ENCODE results near the gene TUFM. TPM values are rescaled to one million over a fixed set of nuclear protein-coding genes. Genes with fewer than 3 reads are reported as not detected.
"Not testable (repeated sequence)": the region's sequence is repeated elsewhere in the genome, so short reads cannot be mapped to it uniquely, and the experiment has no call there.

TUFM gene
- total RNA-seq, 1 donor from 2014 or later = 144 TPM

GRCh38 chr16:28839004-28839639 is 7.0 kb downstream of the TUFM start:
- no peak for DNase-seq (ENCODE audit: extremely low read depth, low read depth, low spot score)

- DNase-seq (ENCODE audit: extremely low read depth, low read depth, low spot score) = no peak
Observed at GRCh38 chr16:28838558-28838918, 7.6 kb downstream of the TUFM start.

DNA sequence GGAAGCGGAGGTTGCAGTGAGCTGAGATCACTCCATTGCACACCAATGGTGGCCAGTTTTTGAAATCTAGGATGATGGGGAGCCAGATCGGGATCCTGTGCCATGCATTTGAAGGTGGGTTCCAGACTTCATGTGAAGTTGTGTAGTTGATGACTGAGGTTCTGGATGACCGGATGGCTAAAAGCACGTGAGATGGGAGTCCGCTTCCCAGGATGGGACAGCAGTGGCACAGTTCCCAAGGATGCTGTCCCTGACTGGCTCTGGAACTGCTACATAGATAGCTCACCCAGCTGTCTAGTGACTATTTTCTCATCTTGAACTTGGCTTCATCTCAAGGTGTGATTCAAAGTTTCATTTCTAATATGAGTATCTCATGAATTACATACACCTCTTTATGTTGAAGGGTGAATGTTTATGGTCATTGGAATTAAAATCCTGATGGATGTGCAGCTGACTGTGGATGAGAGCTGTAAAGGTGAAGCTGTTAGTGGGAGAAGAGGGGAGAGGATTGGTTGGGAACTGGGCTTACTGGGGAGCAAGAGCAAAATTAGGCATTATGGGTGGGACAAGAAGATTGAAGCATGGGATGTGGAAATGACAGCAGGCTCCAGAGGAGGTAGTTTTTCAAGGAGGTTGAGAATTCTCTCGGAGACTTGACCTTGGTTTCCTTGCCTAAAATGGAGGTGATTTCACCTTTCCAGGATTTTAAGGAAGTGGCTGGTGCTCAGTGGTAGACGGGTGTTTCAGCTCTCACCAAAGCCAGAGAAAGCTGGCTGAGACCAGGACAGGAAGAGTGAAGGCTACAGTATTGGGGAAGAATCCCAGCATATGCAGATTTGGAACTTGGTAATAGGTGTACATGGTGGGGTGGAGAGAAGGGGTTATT is 8.2 kb downstream of the TUFM start:
- DNase-seq (ENCODE audit: extremely low read depth, low read depth, low spot score) = no peak

- no peak for DNase-seq (ENCODE audit: extremely low read depth, low read depth, low spot score)
Observed at GRCh38 chr16:28836761-28837064, 9.4 kb downstream of the TUFM start.

GRCh38 chr16:28835864-28836760 is 10.0 kb downstream of the TUFM start:
- no peak for DNase-seq (ENCODE audit: extremely low read depth, low read depth, low spot score)

- no peak for DNase-seq (ENCODE audit: extremely low read depth, low read depth, low spot score)
Observed at GRCh38 chr16:28834873-28835863, 11.0 kb downstream of the TUFM start.

DNA sequence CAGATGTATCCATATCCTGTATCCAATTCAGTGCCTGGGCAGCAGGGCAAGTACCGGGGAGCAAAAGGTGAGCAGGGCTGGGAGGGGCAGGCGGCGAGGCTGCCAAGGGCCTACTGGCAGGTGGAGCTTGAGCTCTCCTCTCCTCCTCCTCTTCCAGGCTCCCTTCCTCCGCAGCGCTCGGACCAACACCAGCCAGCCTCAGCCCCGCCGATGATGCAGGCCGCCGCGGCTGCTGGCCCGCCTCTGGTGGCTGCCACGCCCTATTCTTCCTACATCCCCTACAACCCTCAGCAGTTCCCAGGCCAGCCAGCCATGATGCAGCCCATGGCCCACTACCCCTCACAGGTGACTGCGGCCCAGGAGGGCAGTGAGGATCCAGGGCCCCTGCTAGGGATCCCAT is 11.8 kb downstream of the TUFM start:
- no peak for DNase-seq (ENCODE audit: extremely low read depth, low read depth, low spot score)

- no peak for DNase-seq (ENCODE audit: extremely low read depth, low read depth, low spot score)
Observed at GRCh38 chr16:28830531-28830930, 15.6 kb downstream of the TUFM start.

DNA sequence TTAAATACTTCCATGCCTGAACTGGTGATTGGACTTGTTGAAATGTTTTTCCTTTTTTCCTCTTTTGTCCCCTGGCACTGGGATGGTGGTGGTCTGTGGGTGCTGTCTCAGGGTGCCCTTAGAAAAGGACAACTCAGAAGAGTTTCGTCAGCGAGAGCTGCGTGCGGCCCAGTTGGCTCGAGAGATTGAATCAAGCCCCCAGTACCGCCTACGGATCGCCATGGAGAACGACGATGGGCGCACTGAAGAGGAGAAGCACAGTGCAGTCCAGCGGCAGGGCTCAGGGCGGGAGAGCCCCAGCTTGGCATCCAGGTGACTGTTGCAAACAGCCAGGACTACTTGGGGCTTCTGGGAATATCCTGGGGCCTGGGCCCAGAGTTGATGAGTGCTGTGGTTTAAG is 16.4 kb downstream of the TUFM start:
- DNase-seq (ENCODE audit: extremely low read depth, low read depth, low spot score) = no peak

DNA sequence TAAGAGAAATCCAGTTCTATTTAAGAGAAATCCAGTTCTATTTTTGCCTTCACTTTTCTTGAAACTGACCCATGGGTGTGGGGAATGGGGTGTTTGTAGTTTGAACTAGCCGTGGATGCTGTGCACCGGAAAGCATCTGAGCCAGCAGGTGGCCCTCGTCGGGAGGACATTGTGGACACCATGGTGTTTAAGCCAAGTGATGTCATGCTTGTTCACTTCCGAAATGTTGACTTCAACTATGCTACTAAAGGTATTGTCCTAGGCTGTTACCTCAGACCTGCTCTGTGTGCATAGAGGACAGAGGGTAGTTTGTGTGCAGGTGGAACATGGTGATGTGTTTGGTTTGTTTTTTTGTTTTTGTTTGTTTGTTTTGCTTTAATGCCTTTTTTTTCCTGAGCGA is 20.0 kb downstream of the TUFM start:
- DNase-seq (ENCODE audit: extremely low read depth, low read depth, low spot score) = no peak

GRCh38 chr16:28824717-28824973 is 21.5 kb downstream of the TUFM start:
- no peak for DNase-seq (ENCODE audit: extremely low read depth, low read depth, low spot score)

DNA sequence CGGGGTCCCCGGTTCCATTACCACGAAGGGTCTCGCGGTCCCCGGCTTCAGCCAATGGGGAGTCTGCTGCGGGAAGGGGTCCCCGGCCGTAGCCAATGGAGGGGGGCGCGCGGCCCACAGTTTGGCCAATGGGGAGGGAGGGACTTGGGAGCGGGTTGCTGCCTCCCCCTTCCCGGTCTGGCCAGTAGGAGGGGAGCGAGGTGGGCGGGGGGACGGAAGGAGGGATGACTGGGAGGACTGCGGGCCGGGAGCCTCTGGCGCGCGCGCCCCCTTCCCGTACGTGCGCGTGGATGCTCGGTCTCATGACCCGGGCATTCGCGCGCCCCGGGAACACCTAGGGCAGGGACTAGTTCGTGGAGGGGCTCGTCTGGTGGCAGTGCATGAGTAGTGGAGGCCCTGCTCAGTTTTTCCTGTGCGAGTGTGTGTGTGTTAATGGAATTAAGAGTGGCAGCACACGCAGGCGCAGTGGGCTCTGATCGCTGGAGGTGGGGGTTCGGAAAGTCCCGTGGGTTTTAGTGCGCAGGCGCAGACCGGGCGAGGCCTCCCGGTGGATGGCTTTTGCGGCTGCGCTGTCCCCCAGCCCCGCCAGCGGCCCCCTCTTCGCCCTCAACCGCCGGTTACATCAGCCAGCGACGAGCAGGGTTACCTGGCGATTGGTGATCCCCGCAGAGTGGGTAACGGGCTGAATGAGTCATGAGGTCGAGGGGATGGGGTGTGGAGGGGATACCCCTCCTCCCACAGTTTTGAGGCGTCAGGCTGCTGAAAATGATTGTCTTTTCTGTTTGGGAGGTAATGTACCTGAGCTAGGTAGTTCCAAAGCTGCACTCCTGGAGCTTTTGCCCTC is 22.1 kb downstream of the TUFM start:
- DNase-seq (ENCODE audit: extremely low read depth, low read depth, low spot score) = no peak

- no peak for DNase-seq (ENCODE audit: extremely low read depth, low read depth, low spot score)
Observed at GRCh38 chr16:28823291-28823872, 22.8 kb downstream of the TUFM start.

DNA sequence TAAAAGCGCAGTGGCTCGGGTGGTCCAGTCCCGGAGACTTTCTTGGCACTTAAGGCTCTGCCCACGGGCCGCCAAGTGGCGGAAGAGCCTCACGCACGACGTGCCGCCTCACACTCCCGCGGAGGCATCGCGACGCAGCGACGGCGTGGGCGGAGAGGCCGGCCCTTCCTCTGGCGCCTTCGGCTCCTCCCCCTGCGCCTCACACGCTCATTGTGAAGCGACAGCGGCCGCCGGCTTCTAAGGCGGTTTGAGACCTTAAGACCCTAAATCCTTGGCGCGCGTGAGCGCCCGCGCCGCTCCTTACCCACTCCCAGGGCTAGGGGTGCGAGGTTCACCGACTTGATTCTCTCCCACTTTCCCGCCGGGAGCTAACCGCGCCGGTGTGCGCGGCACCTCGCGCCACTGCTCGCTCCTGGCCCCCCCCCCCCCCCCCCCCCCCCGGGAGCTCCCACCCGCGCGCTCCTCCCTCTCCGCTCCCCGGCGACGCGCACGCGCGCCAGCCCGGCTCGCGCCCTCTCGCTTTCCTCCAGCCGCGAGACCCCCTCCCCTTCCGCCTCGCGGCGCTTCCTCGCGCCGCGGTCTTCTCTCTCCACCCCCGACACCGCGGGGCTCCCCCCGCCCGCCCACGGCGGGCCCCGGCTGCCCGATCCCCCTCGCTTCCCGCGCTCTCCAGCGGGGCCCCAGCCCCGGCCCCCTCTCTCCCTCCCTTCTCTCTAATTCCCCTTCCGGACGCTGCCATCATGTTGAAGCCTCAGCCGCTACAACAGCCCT is 23.4 kb downstream of the TUFM start, which contains the start of gene ATXN2L:
Gene ATXN2L (plus strand): TSS at position 480 of the 771 bp plus-strand sequence. CDS start 261 bp downstream, at position 741.
- no peak for DNase-seq (ENCODE audit: extremely low read depth, low read depth, low spot score)

GRCh38 chr16:28821874-28822519 is 24.2 kb downstream of the TUFM start:
- DNase-seq (ENCODE audit: extremely low read depth, low read depth, low spot score) = no peak

DNA sequence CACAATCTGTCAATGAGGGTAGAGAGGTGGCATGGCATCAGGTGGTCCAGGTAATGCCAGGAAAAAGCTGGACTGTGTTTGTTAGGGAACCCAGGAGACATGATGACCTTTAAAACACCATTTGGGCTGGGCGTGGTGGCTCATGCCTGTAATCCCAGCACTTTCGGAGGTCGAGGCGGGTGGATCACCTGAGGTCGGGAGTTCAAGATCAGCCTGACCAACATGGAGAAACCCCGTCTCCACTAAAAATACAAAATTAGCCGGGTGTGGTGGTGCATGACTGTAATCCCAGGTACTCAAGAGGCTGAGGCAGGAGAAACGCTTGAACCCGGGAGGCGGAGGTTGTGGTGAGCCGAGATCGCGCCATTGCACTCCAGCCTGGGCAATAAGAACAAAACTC is 25.6 kb downstream of the TUFM start:
- not testable (repeated sequence) for DNase-seq (ENCODE audit: extremely low read depth, low read depth, low spot score)

- no peak for DNase-seq (ENCODE audit: extremely low read depth, low read depth, low spot score)
Observed at GRCh38 chr16:28820016-28820415, 26.1 kb downstream of the TUFM start.
